ENCODE results near the gene PRKN.

The PRKN gene

GRCh38 chr6:161711515-161711914 lies 1016.1 kb downstream of the PRKN start:
- Histone ChIP-seq H3F3A (ENCODE audit: insufficient read depth, low read length) (no peaks in the 10 kb centered on the region), H2AFZ (ENCODE audit: low read length) (no peak overlapping the region), H3K4me1 (ENCODE audit: insufficient read depth, low read length, severe bottlenecking) (no peaks in the 10 kb centered on the region), H3K27me3 (ENCODE audit: insufficient read depth, low read length) (no peaks in the 10 kb centered on the region), H3K36me3 (ENCODE audit: insufficient read depth, low read length) (no peaks in the 10 kb centered on the region), H3K9me2 (ENCODE audit: low read depth, low read length) (no peaks in the 10 kb centered on the region), H3K27ac (ENCODE audit: low read depth, low read length, poor library complexity, severe bottlenecking) (no peak overlapping the region), H3K9me3 (ENCODE audit: low read length) (no peaks in the 10 kb centered on the region), H3K4me3 (ENCODE audit: low read depth, low read length, poor library complexity, severe bottlenecking) (no peak overlapping the region), H3K9ac (ENCODE audit: low read length) (no peak overlapping the region), H3K79me2 (ENCODE audit: insufficient read depth, low read length) (no peaks in the 10 kb centered on the region), H3K4me2 (ENCODE audit: low read length) (no peak overlapping the region), H4K20me1 (ENCODE audit: insufficient read depth, low read length) (no peaks in the 10 kb centered on the region)
- no peak for TF ChIP-seq EZH2 (IDR thresholded peaks at IDR 0.05; ENCODE audit: borderline replicate concordance, low read length)
- TF ChIP-seq CTCF (IDR thresholded peaks at IDR 0.05; ENCODE audit: low read length): no peak

GRCh38 chr6:161710698-161711097 lies 1016.9 kb downstream of the PRKN start:
- TF ChIP-seq EZH2 (IDR thresholded peaks at IDR 0.05; ENCODE audit: borderline replicate concordance, low read length) (no peak), CTCF (IDR thresholded peaks at IDR 0.05; ENCODE audit: low read length) (no peak)
- Histone ChIP-seq H3K9me2 (ENCODE audit: low read depth, low read length) (no peaks in the 10 kb centered on the region), H3F3A (ENCODE audit: insufficient read depth, low read length) (no peaks in the 10 kb centered on the region), H3K4me3 (ENCODE audit: low read depth, low read length, poor library complexity, severe bottlenecking) (no peak overlapping the region), H3K4me2 (ENCODE audit: low read length) (no peak overlapping the region), H3K27me3 (ENCODE audit: insufficient read depth, low read length) (no peaks in the 10 kb centered on the region), H3K27ac (ENCODE audit: low read depth, low read length, poor library complexity, severe bottlenecking) (no peak overlapping the region), H2AFZ (ENCODE audit: low read length) (no peak overlapping the region), H3K79me2 (ENCODE audit: insufficient read depth, low read length) (no peaks in the 10 kb centered on the region), H3K4me1 (ENCODE audit: insufficient read depth, low read length, severe bottlenecking) (no peaks in the 10 kb centered on the region), H4K20me1 (ENCODE audit: insufficient read depth, low read length) (no peaks in the 10 kb centered on the region), H3K9me3 (ENCODE audit: low read length) (no peaks in the 10 kb centered on the region), H3K36me3 (ENCODE audit: insufficient read depth, low read length) (no peaks in the 10 kb centered on the region), H3K9ac (ENCODE audit: low read length) (no peak overlapping the region)

GRCh38 chr6:161701056-161701455 lies 1026.5 kb downstream of the PRKN start:
- TF ChIP-seq CTCF (IDR thresholded peaks at IDR 0.05; ENCODE audit: low read length): no peak
- Histone ChIP-seq H3K4me3 (ENCODE audit: low read depth, low read length, poor library complexity, severe bottlenecking) (no peak overlapping the region), H3K9me3 (ENCODE audit: low read length) (no peaks in the 10 kb centered on the region), H3K27ac (ENCODE audit: low read depth, low read length, poor library complexity, severe bottlenecking) (no peak overlapping the region), H4K20me1 (ENCODE audit: insufficient read depth, low read length) (no peaks in the 10 kb centered on the region), H3K9ac (ENCODE audit: low read length) (no peak overlapping the region), H3K36me3 (ENCODE audit: insufficient read depth, low read length) (no peaks in the 10 kb centered on the region), H3K4me1 (ENCODE audit: insufficient read depth, low read length, severe bottlenecking) (no peaks in the 10 kb centered on the region), H3K27me3 (ENCODE audit: insufficient read depth, low read length) (no peaks in the 10 kb centered on the region), H3K9me2 (ENCODE audit: low read depth, low read length) (no peaks in the 10 kb centered on the region), H3F3A (ENCODE audit: insufficient read depth, low read length) (no peaks in the 10 kb centered on the region), H3K79me2 (ENCODE audit: insufficient read depth, low read length) (no peaks in the 10 kb centered on the region), H3K4me2 (ENCODE audit: low read length) (no peak overlapping the region), H2AFZ (ENCODE audit: low read length) (no peak overlapping the region)

Measured in OCI-LY1 (cell line).